Stimulated activated CD4-positive, alpha-beta T cell treated with anti-CD3 and anti-CD28 coated beads, Interleukin-1b, Interleukin-23, amount 100 ng/mL, for 48 hours (primary cell): ENCODE measurements around the gene IMMP2L.
A peak's percentile ranks its signal among the peaks of the same experiment; 100 is the strongest.

Experiments used
- DNase-seq: peaks from one replicate; pipeline ENCODE4 v3.0.0-alpha.2; 2020

Gene IMMP2L

DNA sequence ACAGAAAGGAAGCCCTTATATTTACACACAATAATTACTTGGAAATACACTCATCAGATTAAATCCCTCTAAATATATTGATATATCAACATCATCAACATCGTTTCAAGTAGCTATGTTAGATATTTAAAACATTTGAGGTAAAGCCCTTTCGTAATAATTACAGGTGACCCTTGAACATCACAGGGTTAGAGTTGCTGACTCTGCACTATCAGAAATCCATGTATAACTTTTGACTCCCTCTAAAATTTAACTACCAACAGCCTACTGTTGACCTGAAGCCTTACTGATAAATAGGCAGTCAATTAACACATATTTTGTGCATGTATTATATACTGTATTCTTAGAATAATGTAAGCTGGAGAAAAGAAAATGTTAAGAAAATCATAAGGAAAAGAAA, 505.9 kb downstream of the IMMP2L start:
- DNase-seq = no peak

DNA sequence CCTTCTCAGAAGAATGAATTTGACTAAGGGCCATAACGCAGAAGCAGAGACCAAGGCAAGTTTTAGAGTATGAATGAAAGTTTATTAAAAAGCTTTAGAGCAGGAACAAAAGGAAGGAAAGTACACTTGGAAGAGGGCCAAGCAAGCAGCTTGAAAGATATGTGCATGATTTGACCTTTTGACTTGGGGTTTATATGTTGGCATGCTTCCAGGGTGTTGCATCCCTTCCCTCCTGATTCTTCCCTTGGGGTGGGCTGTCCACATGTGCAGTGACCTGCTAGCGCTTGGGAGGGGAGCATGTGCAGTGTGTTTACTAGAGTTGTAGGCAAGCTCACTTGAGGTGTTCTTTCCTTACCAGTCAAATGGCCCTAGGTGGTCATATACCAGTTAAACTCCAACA, 509.3 kb downstream of the IMMP2L start:
- no peak for DNase-seq

DNA sequence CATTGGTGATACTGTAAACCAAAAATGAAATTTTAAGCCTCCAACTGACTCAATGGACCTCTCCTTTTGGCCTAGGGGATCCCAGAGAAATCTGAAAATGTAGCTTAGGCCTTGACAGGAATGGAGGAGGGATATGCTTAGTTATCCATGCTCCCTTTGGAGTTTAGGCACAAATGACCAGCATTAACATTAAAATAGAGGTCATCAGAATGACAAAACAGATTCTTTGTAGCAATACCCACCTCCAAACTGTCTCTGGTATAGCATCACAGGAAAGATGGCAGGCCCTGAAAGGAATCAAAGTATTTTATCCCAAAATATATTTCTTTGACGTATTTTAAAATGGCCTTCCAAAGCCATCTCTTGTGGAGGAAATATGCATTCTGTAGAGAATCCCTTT, 510.5 kb downstream of the IMMP2L start:
- no peak for DNase-seq

DNA sequence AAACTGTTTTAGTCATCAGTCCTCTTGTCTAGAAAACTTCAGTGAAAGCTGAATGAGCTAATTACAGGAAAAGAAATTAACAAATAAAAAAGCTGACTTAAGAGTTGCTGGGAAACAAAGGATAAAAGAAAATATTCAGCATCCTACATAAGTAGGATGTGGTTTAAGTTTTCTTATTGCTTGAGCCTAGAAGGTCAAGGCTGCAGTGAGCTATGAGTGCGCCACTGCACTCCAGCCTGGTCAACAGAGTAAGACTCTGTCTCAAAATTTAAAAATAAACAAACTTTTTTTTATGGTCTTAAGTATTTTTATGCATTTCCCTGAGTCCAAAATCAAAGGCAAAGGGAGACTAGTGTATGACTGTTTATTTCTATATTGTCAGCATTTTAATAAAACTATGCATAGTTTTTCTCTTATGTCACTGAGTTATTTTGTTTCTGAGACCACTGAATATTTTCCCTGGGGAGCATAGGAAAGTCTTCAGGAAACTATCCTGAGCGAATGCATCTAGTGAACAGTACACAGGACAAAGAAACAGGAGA, 511.3 kb downstream of the IMMP2L start:
- DNase-seq = no peak

DNA sequence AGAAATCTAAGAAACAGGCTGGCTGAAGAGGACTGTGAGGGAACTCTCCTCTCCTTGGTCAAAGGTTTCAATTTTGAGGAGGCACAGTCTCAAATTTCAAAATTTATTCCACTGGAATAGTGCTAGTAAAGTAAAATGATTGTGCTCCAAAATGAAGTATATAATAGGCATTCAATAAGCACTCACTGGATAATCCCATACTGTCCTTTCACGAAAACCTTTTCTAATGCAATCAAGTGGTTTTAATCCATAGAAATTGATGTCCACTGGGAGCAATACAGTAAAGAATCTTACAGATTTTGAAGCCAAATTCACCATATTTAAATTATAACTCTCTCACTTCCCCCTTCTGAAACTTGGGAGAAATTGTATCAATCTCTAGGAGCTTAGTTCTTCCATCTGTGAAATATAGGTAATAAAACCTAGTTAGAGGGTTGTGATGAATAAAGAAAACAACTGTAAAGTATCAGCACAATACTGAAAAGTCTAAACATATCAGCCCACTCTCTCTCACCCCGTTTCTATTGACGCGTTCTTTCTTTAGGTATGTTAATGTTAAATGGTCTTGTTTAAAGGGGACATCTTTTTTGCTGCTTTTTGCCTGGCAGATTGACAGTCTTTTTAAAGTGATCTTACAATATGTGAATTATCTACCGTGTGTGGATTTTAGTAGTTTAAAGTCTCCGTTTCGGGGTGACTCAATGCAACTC, 512.2 kb downstream of the IMMP2L start:
- no peak for DNase-seq

DNA sequence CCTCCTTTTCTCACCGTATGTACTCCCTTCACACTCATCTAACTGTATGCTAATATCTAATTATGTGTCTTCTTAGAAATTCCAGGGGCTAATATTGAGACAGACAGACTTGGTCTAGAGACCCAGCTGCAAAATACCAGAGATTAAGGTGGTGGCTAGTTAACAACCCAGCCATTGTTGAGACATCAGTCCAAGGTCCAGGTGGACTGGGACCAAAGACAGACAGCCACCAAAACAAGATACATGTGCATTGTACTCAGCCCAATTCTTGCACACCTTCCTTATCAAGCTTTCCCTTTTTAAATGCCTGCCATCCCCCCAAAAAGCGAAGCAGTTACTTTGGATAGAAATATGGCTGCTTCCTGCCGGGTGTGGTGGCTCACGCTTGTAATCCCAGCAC, 514.7 kb downstream of the IMMP2L start:
- DNase-seq = no peak

DNA sequence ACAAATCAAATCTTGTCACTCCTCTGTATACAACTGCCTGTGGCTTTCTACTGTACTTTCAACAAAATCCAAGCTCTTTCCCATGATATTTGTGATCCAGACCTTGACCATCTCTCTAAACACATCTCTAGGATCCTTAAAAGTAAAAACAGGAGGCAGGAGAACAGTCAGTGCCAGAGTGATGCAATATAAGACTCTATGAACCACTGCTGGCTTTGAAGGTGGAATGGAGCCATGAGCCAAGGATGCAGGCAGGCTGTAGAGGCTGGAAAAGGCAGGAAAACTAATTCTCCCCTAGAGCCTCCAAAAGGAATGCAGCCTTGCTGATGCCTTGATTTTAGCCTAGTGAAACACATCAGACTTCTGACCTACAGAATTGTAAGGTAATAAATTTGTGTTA, 516.8 kb downstream of the IMMP2L start:
- no peak for DNase-seq

DNA sequence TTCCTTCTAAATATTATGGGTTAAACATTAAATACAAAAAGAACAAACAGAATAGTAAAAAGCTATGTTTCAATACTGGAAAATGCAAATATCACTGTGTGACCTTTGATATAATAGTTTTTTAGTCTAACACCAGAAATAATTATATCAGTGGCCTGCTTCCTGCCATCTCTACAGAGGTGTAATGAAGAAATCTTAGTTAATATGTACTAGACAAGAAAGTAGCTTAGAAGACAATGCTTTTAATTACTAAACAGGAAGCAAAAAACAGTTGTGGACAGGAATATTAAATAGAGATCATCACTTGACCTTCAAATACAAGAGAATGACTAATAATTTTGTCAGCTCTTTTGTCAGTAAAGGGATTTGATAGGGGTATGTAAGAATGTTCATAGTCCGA, 518.7 kb downstream of the IMMP2L start:
- no peak for DNase-seq

DNA sequence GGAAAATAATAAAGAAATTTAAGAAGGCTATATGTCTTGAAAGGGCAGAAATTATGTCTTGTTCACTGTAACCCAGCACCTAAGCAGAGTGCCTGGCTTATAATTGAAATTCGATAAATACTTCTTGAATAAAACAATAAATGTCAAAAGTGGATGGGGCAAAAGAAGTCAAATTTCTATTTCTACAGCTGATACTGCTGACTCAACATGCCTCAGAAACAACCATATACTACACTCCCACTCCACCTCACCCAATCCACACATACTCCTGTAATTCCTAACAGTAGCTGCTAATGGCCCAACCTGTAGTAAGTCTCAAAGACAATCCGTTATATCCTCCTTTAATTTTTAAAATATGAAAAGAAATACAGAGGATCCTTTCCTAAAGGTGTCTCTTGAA, 519.5 kb downstream of the IMMP2L start:
- no peak for DNase-seq

DNA sequence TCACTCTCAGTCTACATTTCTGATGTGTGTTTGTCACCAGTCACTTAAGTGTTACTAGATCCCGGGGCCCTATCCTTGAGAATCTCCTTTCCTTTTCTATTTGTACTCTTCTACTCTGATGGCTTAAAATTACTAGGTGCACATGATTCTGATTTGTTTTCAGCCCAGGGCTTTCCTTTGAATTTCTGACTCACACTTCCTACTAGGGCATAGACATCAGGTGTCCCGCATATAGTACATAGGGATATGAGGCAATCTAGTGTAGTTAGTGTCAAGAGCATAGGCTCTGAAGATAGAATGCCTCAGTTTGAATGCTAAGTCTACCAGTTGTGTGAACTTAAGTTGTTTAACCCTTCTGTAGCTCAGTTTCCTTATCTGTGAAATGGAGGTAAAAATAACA, 520.7 kb downstream of the IMMP2L start:
- no peak for DNase-seq

DNA sequence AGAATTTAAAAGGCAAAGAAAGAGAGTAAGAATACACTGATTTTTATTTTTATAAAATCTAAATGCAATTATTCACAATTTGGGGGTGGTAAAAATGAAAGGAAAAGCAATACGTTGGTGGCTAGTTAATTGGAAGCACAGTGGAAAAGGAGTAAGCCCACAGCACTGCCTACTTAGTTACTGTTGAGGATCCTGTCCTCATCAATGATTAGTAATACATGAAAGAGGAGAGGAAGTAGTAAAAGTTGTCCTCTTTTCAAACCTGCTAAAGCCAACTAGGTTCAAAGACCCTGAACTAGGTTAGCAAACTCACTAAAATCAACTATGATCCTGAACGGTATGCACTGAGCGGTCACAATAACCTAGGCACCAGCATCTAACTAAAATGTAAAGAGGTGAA, 524.1 kb downstream of the IMMP2L start:
- DNase-seq = no peak

DNA sequence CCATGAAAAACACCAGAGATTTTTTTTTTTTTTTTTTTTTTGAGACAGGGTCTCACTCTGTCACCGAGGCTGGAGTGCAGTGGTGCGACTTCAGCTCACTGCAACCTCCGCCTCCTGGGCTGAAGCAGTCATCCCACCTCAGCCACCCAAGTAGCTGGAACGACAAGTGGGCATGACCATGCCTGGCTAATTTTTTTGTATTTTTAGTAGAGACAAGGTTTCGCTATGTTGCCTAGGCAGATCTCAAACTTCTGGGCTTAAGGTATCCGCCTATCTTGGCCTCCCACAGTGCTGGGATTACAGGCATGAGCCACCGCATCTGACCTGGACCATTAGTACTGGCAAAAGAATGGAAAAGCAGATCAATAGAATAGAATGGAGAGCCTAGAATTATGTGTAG, 530.4 kb downstream of the IMMP2L start:
- no peak for DNase-seq

DNA sequence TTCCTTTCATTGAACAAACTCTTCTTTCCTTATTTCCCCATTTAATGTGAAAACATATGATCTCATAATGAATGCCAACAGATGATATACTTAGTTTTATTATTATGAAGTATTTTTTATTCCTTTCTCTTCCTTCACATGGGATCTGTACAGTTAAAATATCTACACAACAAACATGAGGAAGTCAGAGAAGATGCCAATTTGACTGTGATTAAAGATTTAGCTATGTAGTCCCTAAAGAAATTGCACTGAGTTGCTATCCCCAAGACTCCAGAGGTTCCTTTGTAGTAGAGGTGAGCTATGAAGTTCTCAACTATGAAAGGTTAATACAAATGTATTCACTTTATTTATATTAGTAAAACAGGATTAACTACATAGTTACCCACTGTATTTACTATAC, 532.0 kb downstream of the IMMP2L start:
- DNase-seq = no peak

DNA sequence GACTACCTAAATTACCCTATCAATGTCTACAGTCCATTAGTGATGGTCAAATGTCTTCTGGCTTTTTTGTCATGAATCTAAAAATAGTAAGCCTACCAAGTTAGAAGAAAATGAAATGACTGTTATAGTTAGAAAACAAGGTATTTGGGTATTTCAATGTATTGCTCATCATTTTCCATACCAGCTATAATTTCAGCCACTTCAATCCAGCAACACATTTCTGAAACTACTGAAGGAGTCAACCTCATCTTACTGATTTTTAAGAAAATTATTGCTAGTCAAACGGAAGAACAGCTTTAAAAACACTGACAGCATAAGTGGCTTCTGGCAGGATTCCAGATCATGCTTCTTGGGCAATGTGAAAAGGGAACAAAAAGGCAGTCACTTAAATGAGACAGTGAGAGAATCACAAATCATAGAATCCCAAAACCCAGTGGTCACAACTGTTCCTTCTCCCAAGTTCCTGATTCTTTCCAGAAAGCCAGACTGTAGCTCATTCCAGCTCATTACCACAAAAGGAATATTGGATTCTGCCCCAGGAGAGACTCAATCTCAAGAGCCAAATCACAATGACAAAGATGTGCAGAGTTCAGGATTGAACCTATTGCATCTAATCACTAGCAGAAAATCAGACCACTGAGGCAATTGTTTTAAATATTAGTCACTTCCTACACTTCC, 532.6 kb downstream of the IMMP2L start:
- peak; percentile 48 for DNase-seq

DNA sequence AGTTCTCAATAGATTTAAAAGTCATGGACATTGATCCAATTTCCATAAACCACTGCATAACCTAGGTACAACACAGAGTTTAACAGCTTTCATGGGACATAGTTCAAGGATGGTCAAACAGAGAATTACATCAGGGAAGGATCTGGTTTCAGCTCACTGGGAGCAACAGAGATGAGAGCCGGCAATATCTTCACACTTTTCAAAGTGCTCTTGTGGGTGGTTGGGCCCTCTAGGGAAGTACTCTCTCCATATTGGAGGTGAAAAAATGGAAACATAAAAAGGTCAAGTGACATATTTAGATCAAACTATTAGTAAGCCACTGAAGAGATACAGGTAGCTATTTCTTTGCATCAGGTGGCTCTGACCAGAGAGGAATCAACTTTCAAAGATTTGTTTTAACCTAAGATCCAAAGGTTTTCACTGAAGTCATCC, 533.1 kb downstream of the IMMP2L start:
- DNase-seq = no peak

DNA sequence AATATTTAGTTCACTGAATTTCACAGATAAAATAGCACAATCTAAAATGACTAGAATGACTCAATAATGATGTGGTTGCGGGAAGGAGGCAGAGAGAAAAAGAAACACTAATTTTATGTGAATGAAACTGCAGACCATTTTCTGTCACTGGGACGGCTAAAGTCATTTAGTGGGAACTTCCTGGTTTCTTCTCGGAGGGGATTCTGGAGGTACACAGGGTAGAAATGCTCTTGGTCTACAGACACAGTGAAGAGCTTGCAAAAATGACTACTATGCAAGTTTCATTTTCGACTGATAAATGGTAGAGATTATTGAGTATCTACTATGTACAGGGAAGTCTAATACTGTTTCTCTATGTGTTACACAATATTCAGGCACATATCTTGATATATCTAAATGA, 534.9 kb downstream of the IMMP2L start:
- no peak for DNase-seq

DNA sequence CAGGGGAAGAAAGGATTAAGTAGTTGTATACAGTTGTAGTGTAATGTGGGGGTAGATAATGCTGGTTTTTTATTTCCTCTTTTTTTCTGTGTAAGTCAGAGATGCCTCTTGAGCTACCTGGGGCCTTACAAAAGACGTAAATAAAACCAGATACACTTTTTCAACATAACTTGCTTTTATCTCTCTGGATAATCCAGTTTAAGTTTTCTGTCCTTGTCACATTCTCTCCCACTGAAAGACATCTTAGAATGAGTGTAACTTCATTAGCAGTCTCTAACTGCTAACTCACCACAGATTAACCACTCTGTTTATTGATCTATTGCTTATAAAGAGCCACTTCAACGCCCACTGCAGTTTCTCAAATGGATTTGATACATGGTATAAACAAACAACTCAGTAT, 535.5 kb downstream of the IMMP2L start:
- DNase-seq = no peak

DNA sequence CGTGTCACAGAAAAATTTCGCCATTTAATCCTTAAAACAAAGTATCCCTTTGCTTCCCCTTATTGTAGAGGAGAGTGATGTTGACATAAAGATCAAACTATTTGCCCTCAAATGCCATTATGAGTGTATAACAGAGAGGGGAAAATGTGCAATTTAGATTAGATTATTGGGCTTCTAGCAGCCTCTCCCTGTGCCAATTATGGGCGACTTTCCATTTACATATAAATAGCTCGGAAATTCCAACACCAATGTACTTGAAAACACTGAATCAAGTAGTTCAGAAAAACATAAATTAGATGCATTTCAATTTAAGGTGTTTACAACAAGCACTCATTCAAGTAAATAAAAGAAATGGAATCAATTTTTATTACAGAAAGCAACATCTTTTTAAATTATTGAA, 535.9 kb downstream of the IMMP2L start:
- no peak for DNase-seq

DNA sequence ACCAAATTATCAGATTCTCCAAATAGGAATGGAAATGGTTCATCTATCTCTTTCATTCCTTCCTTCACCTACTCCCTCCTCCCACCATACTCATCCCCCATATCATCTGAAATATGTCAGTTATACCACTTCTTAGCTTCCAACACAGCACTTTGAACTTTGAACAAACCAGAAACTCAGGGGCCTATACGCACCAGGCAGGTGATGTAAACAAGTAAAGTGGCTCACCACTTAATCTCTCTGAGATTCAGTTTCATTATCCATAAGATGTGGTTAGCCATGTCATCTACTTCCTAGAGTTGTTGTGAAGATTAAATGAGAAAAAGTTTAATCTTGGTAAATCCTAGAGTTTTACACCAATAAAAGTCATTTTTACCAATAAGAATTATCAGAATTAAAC, 537.3 kb downstream of the IMMP2L start:
- peak; percentile 61 for DNase-seq

DNA sequence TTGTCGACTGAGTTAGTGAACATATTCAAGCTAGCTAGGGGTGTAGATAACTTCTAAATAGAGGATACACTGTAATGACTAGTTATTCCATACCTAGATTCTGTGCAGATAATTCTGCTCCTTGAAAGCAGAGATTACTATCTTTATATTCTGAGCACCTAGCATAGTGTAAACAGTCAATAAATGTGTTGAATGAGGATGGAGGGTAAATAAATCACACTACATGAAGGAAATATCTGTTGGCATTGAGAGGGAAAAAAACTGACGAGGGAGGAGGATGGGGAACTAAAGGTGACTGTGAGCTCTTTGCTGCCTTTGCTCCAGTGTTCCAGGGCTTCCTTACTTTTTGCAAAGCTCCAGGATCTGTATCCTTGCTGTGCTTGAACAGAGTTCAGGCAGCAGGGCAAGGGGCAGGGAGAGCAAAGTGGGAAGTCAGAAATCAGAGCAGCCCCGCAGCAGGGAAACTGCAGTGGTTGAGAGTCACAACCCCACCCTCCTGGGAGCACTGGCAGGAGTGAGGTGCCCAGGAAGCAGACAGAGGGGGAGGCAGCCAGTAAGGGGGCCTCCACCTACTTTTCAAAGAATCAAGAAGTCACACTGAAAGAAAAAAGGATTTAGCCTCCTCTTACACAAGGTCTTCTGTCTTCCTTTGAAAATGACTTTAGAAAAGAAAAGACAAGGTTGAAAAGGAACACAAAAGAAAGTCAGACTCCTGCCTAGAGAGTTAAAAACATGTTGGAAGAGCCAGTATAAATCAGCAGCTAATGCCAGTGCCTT, 543.1 kb downstream of the IMMP2L start:
- DNase-seq = no peak

DNA sequence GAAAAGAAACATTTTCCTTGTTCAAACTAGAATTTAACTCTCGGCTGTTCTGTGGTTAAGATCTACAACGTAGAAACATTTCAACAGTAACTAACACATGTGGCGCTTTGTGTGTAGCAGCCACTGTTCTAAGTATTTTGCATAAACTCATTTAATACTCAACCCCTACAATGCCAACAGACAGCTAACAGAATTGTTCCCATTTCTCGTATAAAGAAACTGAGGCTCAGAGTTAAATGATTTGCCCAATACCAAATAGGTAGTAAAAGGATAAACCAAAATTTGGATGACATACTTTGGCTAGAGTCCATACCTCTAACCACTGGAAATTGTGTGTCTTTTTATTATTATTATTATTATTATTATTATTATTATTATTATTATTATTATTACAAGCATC, 543.8 kb downstream of the IMMP2L start:
- DNase-seq = no peak

DNA sequence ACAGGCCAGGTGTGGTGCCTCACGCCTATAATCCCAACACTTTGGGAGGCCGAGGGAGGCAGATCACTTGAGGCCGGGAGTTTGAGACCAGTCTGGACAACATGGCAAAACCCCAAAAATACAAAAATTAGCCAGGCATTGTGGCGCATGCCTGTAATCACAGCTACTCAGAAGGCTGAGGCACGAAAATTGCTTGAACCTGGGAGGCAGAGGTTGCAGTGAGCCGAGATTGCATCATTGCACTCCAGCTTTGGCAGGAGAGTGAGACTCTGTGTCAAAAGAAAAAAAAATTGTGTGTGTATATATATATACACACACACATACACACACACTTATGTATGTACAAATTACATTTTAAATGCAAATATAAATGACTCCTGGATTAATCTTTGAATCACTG, 548.2 kb downstream of the IMMP2L start:
- no peak for DNase-seq

DNA sequence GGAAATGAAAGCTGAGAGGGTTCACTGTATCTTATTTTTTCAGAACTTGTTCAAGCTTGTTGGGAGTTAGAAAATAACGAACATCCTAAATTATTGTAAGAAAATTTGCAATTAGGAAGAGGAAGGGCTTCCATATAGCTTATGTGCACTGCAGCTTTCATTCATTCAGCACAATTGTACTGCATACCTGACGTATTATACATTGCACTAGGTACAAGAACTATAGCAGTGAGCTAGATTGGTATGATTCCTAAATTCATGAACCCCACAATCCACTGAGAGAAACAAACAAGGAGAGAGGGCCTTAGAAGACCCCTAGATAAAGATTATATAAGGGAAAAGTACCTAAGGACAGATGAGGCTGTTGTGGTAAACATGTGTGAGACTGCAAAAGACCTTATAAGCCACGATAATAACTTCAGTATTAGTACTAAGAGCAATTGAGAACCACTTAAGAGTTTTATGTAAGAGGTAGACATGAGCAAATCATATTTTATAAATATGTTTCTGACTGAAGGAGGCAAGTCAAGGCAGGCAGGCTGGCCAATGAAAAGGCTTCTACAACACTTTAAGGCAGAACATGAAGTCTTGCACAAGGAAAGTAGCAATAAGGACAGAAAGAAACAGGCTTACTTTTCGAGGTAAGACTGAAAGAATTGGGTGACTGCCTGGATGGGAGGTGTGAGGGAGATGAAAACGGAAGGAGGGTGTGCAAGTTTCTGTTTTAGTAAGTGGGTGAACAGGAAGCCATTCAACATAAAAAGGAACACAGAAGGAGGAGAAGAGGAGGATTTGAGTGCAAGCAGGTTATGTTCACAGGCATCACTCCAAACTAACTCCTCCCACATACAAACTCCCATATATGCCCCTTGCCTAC, 549.3 kb downstream of the IMMP2L start:
- peak; percentile 30 for DNase-seq
